MG63 (cell line): ENCODE data around the gene COL15A1. TPM values are rescaled to one million over a fixed set of nuclear protein-coding genes. Genes with fewer than 3 reads are reported as not detected.

Experiments
- DNase-seq: peaks from one replicate; pipeline ENCODE4 v3.0.0-alpha.2; 2020
- H3K27me3 ChIP-seq: fragments of 250-450 bp; sonication (Bioruptor Pico); 2 replicates; pipeline ENCODE4 v1.5.1; 2020; ENCODE audit warnings: mild to moderate bottlenecking, moderate library complexity
- H3K36me3 ChIP-seq: fragments of 250-450 bp; sonication (Bioruptor Pico); 2 replicates; pipeline ENCODE4 v1.5.1; 2020; ENCODE audit warnings: mild to moderate bottlenecking, moderate library complexity
- H3K4me3 ChIP-seq: fragments of 250-450 bp; sonication (Bioruptor Pico); 2 replicates; pipeline ENCODE4 v1.5.1; 2020; ENCODE audit warnings: mild to moderate bottlenecking, moderate library complexity
- H3K9me3 ChIP-seq: fragments of 250-450 bp; sonication (Bioruptor Pico); 2 replicates; pipeline ENCODE4 v1.5.1; 2020; ENCODE audit warnings: mild to moderate bottlenecking, moderate library complexity
- total RNA-seq: library from RNA; depleted of rRNA; stranded (reverse); fragments of >200 nt; shearing (Covaris generic); gene quantifications from 2 replicates; pipeline ENCODE4 v1.2.3, GENCODE V29; 2014; ENCODE audit warnings: low replicate concordance

COL15A1 gene
- total RNA-seq, 1 experiment from 2014 or later = 1.2 TPM

DNA sequence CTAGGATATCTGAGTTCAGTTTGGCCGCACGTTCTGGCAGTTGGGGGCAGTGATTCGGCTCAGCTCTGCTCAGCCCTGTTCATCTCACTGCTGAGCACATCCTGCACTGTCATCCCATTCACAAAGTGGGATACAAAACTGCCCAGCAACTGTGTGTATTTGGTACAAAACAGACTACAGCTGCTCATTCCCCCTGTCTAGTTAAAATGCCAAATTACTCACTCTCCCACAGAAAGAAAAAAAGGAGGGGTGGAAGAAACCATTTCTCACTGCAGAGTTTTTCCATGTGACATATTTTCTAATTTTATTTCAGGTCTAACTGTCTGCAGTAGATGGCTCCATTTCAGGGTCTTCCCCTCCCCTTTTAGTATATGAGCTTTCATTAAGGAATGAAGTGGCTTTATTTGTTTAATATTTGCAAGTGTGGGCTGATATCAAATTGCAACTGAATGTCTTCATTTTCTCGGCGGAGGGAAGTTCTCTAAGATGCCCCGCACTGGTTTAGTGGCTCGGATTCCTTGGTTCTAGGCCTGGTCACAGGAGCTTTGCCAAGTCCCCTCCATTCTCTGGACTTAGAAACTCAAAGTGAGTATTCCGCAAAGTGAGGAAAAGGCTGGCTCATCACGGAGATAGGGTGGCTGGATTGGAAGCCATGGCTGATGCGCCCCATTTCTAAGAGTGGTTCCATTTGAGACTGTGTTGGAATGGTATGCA, 14.7 kb downstream of the COL15A1 start:
- Histone ChIP-seq H3K27me3 (no peaks in the 10 kb centered on the region), H3K4me3 (no peak overlapping the region), H3K9me3 (peaks cover 7% of the 10 kb centered on the region), H3K36me3 (no peaks in the 10 kb centered on the region)
- peak; percentile 71 for DNase-seq

- H3K9me3 ChIP-seq = peaks cover 7% of the 10 kb centered on the region
- H3K4me3 ChIP-seq = no peak overlapping the region
- no peak for DNase-seq
- no peaks in the 10 kb centered on the region for H3K27me3 ChIP-seq
- no peaks in the 10 kb centered on the region for H3K36me3 ChIP-seq
Measured at GRCh38 chr9:98960409-98960808, 16.7 kb downstream of the COL15A1 start.

DNA sequence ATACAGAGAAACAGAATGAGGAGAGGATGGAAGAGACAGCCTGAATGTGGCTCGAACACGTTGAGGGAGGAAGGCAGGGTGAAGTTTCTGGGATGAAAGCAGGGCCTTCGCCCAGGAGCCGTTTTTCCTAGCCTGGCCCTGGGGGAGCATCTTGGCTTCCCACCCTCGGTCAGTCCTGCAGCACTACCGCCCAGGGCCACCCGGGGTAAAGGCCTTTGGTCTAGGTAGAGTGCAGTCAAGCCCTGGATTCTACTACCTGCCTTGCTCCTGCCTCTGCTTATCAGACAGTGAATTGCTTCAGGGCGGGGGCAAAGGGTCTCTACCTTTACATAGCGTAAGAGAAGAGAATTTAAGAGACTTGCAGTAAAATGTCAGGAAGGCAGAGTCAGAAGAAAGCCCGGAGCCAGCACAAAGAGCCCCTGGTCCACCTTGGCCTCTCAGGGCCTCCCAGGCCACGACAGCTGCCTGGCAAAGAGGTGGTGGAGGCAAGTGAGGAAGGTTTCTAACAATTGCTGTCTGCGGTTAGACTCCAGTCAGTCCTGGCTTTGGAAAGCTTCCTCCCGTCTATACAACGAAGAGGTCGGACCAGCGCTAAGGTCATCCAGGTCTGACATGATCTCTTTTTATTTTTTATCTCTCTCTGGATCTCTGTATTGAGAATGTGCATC, 17.9 kb downstream of the COL15A1 start:
- no peaks in the 10 kb centered on the region for H3K36me3 ChIP-seq
- no peaks in the 10 kb centered on the region for H3K27me3 ChIP-seq
- no peak overlapping the region for H3K4me3 ChIP-seq
- DNase-seq = peak; percentile 15
- H3K9me3 ChIP-seq = peaks cover 7% of the 10 kb centered on the region

DNA sequence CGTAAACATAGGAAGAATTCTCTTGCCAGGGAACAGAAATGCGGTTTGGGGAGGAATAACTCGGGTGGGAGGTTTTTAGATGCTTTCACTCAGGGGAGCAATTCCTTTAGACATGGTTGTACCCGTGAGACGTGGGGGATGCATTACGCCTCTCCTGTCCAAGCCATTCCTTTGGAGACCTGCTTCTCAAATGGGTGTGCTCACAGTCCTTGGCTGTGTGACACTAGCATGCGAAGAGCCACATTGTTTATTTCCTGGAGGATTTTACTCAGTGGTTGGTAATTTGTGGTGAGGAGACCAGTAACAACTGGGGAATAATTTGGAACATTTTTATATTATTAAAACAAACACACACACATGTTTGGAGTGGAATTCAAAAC, 18.5 kb downstream of the COL15A1 start:
- peaks cover 4% of the 10 kb centered on the region for H3K9me3 ChIP-seq
- peak; percentile 57 for DNase-seq
- no peak overlapping the region for H3K4me3 ChIP-seq
- no peaks in the 10 kb centered on the region for H3K36me3 ChIP-seq
- no peaks in the 10 kb centered on the region for H3K27me3 ChIP-seq

DNA sequence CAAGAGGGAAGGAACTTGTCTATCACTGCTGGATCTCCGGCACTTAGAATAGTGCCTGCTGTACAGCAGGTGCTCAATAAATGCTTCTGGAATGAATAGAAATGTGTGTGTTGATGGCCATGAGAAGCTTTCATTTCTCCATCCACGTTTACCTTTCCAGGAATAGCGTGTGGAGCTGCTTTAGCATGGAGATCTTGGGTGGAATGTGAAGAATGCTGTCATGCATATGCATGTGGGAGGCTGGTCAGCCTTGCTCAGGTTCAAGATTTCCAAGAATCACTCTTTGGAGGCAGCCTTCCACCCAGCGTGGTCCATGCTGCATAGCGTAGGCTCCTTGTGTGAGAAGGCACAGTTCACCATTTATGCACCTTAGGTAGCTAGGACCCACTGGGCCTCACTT, 19.2 kb downstream of the COL15A1 start:
- no peaks in the 10 kb centered on the region for H3K9me3 ChIP-seq
- no peaks in the 10 kb centered on the region for H3K36me3 ChIP-seq
- no peak overlapping the region for H3K4me3 ChIP-seq
- no peak for DNase-seq
- no peaks in the 10 kb centered on the region for H3K27me3 ChIP-seq

GRCh38 chr9:98964201-98964600, 20.5 kb downstream of the COL15A1 start:
- Histone ChIP-seq H3K27me3 (no peaks in the 10 kb centered on the region), H3K36me3 (no peaks in the 10 kb centered on the region), H3K9me3 (no peaks in the 10 kb centered on the region), H3K4me3 (no peak overlapping the region)
- DNase-seq = no peak

DNA sequence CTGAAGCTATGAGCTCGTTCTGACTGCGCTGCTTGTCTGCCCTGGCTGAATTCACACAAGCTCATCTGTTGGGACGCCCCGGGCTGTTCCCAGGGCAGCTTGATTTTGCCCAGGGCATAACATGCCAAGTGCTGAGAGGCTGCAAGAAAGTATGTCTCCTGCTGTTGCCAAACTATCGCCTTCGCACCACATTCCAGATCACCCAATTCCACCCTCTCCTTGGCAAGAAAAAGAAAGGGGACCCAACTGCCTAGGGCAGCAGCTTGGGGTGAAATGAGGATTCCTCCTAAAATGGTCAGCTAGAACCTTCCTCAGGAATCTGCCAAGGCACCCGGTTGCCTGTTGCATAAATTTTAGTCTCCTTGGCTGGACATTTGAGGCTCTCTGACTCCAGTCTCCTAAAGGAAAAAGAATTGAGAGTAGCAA, 21.2 kb downstream of the COL15A1 start:
- Histone ChIP-seq H3K27me3 (no peaks in the 10 kb centered on the region), H3K36me3 (no peaks in the 10 kb centered on the region), H3K4me3 (no peak overlapping the region), H3K9me3 (no peaks in the 10 kb centered on the region)
- DNase-seq = no peak

GRCh38 chr9:98966676-98967075, 23.0 kb downstream of the COL15A1 start:
- no peaks in the 10 kb centered on the region for H3K27me3 ChIP-seq
- H3K36me3 ChIP-seq = no peaks in the 10 kb centered on the region
- no peaks in the 10 kb centered on the region for H3K9me3 ChIP-seq
- no peak overlapping the region for H3K4me3 ChIP-seq
- DNase-seq = no peak

GRCh38 chr9:98967257-98967656, 23.6 kb downstream of the COL15A1 start:
- Histone ChIP-seq H3K27me3 (no peaks in the 10 kb centered on the region), H3K4me3 (no peak overlapping the region), H3K9me3 (no peaks in the 10 kb centered on the region), H3K36me3 (no peaks in the 10 kb centered on the region)
- DNase-seq = no peak

DNA sequence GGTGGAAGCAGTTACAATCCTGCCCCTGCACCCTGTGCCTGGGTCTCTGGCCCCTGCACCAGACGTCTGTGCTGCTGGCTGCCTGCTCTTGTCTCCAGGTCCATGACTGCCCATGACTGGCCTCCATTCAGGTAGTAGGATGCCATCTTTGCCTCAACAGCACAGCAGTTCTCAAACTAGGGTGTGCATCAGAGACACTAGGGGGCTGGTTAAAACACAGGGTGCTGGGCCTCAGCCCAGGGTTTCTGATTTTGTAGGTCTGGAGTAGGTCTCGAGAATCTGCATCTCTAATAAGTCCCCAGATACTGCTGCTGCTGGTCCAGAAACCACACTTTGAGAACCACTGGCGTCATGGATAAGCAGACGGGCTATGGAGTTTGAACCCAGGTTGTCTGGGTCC, 24.0 kb downstream of the COL15A1 start:
- no peaks in the 10 kb centered on the region for H3K36me3 ChIP-seq
- H3K27me3 ChIP-seq = no peaks in the 10 kb centered on the region
- no peaks in the 10 kb centered on the region for H3K9me3 ChIP-seq
- DNase-seq = no peak
- no peak overlapping the region for H3K4me3 ChIP-seq

DNA sequence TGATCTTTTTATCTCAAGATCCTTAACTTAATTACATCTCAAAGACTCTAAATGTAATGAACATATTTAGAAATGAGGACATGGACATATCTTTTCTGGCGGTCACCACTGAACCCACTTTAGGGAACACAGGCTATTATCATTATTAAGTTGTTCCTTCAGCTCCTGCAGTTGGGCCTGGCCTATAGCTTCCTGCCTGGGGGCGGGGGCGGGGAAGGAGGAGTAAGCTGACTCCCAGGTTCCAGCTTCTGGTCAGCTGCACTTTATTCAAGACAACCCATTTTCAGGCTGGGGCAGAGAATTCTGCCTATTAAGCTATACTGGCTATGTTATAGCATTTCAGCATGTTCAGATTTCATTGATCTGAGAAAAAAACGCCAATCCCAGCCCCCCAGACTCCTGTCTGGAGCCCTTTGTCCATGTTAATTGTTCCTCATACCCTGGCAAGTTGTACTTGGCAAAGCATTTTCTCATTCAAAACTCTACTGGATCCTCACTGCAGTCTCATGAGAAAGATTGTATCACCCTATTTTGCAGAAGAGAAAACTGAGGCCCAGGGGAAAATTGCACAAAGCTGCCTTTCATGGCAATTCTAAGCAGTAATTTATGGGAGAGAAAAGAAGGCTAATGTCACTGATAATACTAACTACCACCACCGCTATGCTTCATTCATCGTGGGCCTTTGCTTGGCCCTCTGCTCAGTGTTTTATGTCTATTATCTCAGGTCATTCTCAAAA, 25.1 kb downstream of the COL15A1 start:
- no peak for DNase-seq
- H3K27me3 ChIP-seq = no peaks in the 10 kb centered on the region
- H3K4me3 ChIP-seq = no peak overlapping the region
- no peaks in the 10 kb centered on the region for H3K36me3 ChIP-seq
- no peaks in the 10 kb centered on the region for H3K9me3 ChIP-seq

- Histone ChIP-seq H3K4me3 (no peak overlapping the region), H3K27me3 (no peaks in the 10 kb centered on the region), H3K9me3 (no peaks in the 10 kb centered on the region), H3K36me3 (no peaks in the 10 kb centered on the region)
- DNase-seq = no peak
Measured at GRCh38 chr9:98970532-98971041, 26.9 kb downstream of the COL15A1 start.

DNA sequence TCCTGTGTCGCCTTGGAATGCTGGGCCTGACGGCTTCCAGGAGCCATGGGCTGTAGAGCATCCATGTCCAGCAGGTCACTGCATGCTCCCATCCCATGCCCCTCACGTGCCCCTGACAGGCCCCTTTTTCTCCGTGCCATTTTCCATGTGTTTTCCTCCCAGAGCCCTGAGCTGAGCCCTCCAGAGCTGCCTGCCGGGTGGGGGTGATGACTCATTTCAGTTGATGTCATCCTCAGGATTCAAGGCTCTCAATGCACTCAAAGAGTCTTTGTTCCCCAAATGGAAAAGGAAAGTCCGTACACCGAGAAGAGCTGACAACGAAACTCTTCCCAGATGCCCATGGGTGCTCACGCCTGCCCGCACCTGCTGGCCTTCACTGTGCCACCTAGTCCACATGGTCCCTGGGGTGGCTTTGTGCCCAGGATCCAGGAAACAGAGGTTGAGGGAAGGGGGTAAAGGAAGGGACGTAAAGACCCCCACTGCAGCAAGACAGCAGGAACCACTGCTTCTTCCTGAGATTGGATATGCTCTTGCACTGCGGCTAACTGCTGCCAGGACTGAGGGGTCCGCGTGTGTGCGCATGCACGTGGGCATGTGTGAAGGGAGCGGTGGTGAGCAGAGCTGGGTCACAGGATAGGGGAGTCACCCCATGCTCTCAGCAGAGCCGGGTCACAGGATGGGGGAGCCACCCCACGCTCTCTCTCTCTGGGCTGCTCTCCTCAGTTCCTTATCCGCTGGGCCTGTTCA, 27.6 kb downstream of the COL15A1 start:
- Histone ChIP-seq H3K9me3 (no peaks in the 10 kb centered on the region), H3K36me3 (no peaks in the 10 kb centered on the region), H3K27me3 (no peaks in the 10 kb centered on the region), H3K4me3 (no peak overlapping the region)
- peak; percentile 68 for DNase-seq

DNA sequence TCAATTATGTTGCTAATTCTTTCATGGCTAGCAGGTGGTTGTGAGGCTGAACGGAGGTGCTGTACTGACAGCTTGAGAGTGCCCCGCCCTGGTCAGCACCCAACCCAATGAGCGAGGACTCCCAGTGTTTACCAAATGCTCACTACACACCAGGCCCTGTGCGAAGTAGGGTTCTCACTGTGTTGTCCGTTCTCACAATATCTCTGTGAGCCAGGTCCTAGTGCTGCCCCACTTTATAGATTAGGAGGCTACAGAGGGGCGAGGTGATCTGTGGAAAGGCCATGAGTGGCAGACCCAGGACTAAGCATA, 28.2 kb downstream of the COL15A1 start:
- Histone ChIP-seq H3K27me3 (no peaks in the 10 kb centered on the region), H3K9me3 (no peaks in the 10 kb centered on the region), H3K36me3 (no peaks in the 10 kb centered on the region), H3K4me3 (no peak overlapping the region)
- DNase-seq = no peak

GRCh38 chr9:98972716-98973115, 29.0 kb downstream of the COL15A1 start:
- Histone ChIP-seq H3K4me3 (no peak overlapping the region), H3K9me3 (no peaks in the 10 kb centered on the region), H3K27me3 (no peaks in the 10 kb centered on the region), H3K36me3 (no peaks in the 10 kb centered on the region)
- no peak for DNase-seq

DNA sequence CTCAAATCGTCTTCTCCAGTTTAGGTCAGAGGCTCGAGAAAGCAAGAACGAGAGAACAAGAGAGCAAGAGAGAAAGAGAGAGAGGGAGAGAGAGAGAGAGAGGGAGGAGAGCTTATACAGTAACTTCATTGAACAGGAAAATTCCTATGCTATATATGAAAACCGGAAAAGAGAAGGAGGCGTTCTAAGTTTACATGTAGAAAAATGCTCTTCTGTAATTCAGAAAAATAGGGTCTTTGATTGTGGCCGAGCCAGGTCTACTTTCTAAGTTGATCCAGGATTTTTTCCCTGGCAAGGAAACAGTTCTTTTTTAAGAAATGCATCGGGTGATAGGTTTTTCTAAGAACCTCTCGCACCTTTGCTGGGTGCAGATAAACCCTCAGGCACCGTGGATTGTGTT, 29.5 kb downstream of the COL15A1 start:
- no peak overlapping the region for H3K4me3 ChIP-seq
- no peak for DNase-seq
- H3K36me3 ChIP-seq = no peaks in the 10 kb centered on the region
- H3K9me3 ChIP-seq = no peaks in the 10 kb centered on the region
- H3K27me3 ChIP-seq = no peaks in the 10 kb centered on the region

GRCh38 chr9:98973576-98973975, 29.9 kb downstream of the COL15A1 start:
- Histone ChIP-seq H3K36me3 (no peaks in the 10 kb centered on the region), H3K9me3 (no peaks in the 10 kb centered on the region), H3K4me3 (no peak overlapping the region), H3K27me3 (no peaks in the 10 kb centered on the region)
- DNase-seq = no peak
